OCI-LY1 (cell line): Measurements from ENCODE around the gene SOX15.
A peak's percentile ranks its signal among the peaks of the same experiment; 100 is the strongest.

Experiments
- H2AFZ ChIP-seq: fragments of 200-600 bp; sonication (generic), shearing (Covaris generic); 2 replicates; pipeline ENCODE4 v1.6.0; 2014; ENCODE audit warnings: antibody characterized with exemption, mild to moderate bottlenecking, low read length
- H3F3A ChIP-seq: fragments of 200-600 bp; sonication (generic), shearing (Covaris generic); 2 replicates; pipeline ENCODE4 v1.6.0; 2014; ENCODE audit warnings: mild to moderate bottlenecking, antibody characterized with exemption, low read length, moderate library complexity; ENCODE audit not compliant: insufficient read depth
- H3K27ac ChIP-seq: fragments of 200-600 bp; sonication (generic); 2 replicates; pipeline ENCODE4 v1.5.1; 2014; ENCODE audit warnings: low read length, mixed run types, mild to moderate bottlenecking, low read depth; ENCODE audit not compliant: poor library complexity, severe bottlenecking
- H3K27me3 ChIP-seq: fragments of 200-600 bp; sonication (generic); 2 replicates; pipeline ENCODE4 v1.6.0; 2014; ENCODE audit warnings: antibody characterized with exemption, mild to moderate bottlenecking, low read length, moderate library complexity; ENCODE audit not compliant: insufficient read depth
- H3K36me3 ChIP-seq: fragments of 200-600 bp; sonication (generic); 2 replicates; pipeline ENCODE4 v1.6.1; 2014; ENCODE audit warnings: mild to moderate bottlenecking, antibody characterized with exemption, low read length, moderate library complexity, mixed read lengths; ENCODE audit not compliant: insufficient read depth
- H3K4me1 ChIP-seq: fragments of 200-600 bp; sonication (generic); 2 replicates; pipeline ENCODE4 v1.5.1; 2014; ENCODE audit warnings: mild to moderate bottlenecking, low read length, moderate library complexity; ENCODE audit not compliant: insufficient read depth, severe bottlenecking
- H3K4me2 ChIP-seq: fragments of 200-600 bp; sonication (generic), shearing (Covaris generic); 2 replicates; pipeline ENCODE4 v1.6.1; 2014; ENCODE audit warnings: low read length
- H3K4me3 ChIP-seq: fragments of 200-600 bp; sonication (generic); 2 replicates; pipeline ENCODE4 v1.5.1; 2014; ENCODE audit warnings: low read length, low read depth, mild to moderate bottlenecking, mixed read lengths; ENCODE audit not compliant: poor library complexity, severe bottlenecking
- H3K79me2 ChIP-seq: fragments of 200-600 bp; shearing (Covaris generic); 2 replicates; pipeline ENCODE4 v1.6.1; 2016; ENCODE audit warnings: mixed run types, low read length, mixed read lengths; ENCODE audit not compliant: insufficient read depth
- H3K9ac ChIP-seq: fragments of 200-600 bp; sonication (generic), shearing (Covaris generic); 2 replicates; pipeline ENCODE4 v1.6.1; 2014; ENCODE audit warnings: mild to moderate bottlenecking, low read length, mixed read lengths
- H3K9me2 ChIP-seq: fragments of 200-600 bp; sonication (generic), shearing (Covaris generic); 2 replicates; pipeline ENCODE4 v1.6.1; 2014; ENCODE audit warnings: low read depth, mild to moderate bottlenecking, low read length, mixed read lengths
- H3K9me3 ChIP-seq: fragments of 200-600 bp; shearing (Covaris generic); 2 replicates; pipeline ENCODE4 v1.6.1; 2014; ENCODE audit warnings: low read length, mixed read lengths
- H4K20me1 ChIP-seq: fragments of 200-600 bp; sonication (generic), shearing (Covaris generic); 2 replicates; pipeline ENCODE4 v1.6.0; 2016; ENCODE audit warnings: mild to moderate bottlenecking, low read length; ENCODE audit not compliant: insufficient read depth
- CTCF ChIP-seq: fragments of 200-600 bp; sonication (generic), shearing (Covaris generic); IDR thresholded peaks from 2 replicates; pipeline ENCODE4 v1.5.1; 2017; ENCODE audit warnings: mild to moderate bottlenecking, antibody characterized with exemption, low read length, moderate library complexity, mixed read lengths
- EZH2 ChIP-seq: fragments of 200-600 bp; sonication (generic), shearing (Covaris generic); IDR thresholded peaks from 2 replicates; pipeline ENCODE4 v1.8.0; 2017; ENCODE audit warnings: borderline replicate concordance, mixed run types, mild to moderate bottlenecking, antibody characterized with exemption, low read length, moderate library complexity, mixed read lengths

Gene SOX15

DNA sequence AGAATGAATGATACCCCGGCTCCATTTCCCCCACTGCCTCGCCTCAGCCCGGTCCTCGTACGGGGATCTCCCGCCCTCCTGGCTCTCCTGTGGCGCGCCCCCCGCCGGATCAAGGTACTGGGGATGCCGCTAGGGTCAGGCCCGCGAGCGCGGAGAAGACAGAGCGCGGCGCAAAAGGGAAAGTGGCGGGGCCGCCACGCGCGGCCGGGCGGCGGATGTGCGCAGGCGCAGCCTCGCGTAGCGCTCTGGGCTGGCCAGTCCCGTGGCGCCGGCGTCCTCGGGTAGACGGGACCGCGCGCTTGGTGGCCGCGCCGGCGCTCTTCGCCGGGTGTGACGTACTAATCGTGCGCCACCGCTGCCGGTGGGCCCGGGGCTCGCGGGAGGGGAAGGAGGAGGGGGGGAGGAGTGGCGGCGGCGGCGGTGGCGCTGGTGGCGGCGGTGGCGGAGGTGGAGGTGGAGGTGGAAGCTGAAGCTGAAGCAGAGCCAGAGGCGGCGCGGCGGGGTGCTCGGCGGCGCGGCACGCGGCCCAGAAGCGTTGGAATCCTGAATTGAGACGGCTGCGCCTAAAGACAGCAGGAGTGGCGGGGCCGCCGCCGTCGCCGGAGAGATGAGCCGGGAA, 28.2 kb downstream of the SOX15 start, which contains the start of gene SENP3:
Gene SENP3 (plus strand): TSS at position 331 of the 619 bp plus-strand sequence. CDS start 1,158 bp downstream, outside the sequence.
- no peaks in the 10 kb centered on the region for H3K9me2 ChIP-seq
- peak within 1 kb of the TSS; percentile 89 for H3K4me2 ChIP-seq
- H3K9ac ChIP-seq, result peak within 1 kb of the TSS; percentile 93
- peak within 1 kb of the TSS; percentile 72 for H3K27ac ChIP-seq
- peak within 1 kb of the TSS; percentile 77 for H3K4me3 ChIP-seq
- peaks cover 9% of the 10 kb centered on the region; the same call in 1 of the 2 replicates for H3K79me2 ChIP-seq
- H3K27me3 ChIP-seq, result peaks cover 8% of the 10 kb centered on the region; the same call in 1 of the 2 replicates
- no peaks in the 10 kb centered on the region for H4K20me1 ChIP-seq
- TF ChIP-seq EZH2, result no peak
- no peak for TF ChIP-seq CTCF
- H3F3A ChIP-seq, result no peaks in the 10 kb centered on the region
- H3K36me3 ChIP-seq, result peaks cover 34% of the 10 kb centered on the region
- H2AFZ ChIP-seq, result 0 out of 2 replicates have a peak within 1 kb of the TSS, but pooled peaks have one; percentile 21
- peaks cover 34% of the 10 kb centered on the region for H3K4me1 ChIP-seq
- no peaks in the 10 kb centered on the region for H3K9me3 ChIP-seq

- Histone ChIP-seq H3K4me1 (peaks cover 34% of the 10 kb centered on the region), H3K36me3 (peaks cover 29% of the 10 kb centered on the region), H3K27ac (peak overlapping the region; percentile 72), H3K4me3 (peak overlapping the region; percentile 77), H3F3A (no peaks in the 10 kb centered on the region), H3K9me2 (no peaks in the 10 kb centered on the region), H3K9me3 (no peaks in the 10 kb centered on the region), H3K79me2 (peaks cover 9% of the 10 kb centered on the region; the same call in 1 of the 2 replicates), H4K20me1 (no peaks in the 10 kb centered on the region), H2AFZ (0 out of 2 replicates have a peak overlapping the region, but pooled peaks have one; percentile 21), H3K27me3 (peaks cover 8% of the 10 kb centered on the region; the same call in 1 of the 2 replicates), H3K4me2 (peak overlapping the region; percentile 89), H3K9ac (peak overlapping the region; percentile 93)
- TF ChIP-seq EZH2 (no peak), CTCF (peak; percentile 67)
Measured at GRCh38 chr17:7561028-7561575, 28.8 kb downstream of the SOX15 start.

GRCh38 chr17:7560172-7561027, 29.5 kb downstream of the SOX15 start:
- peak; percentile 58 for TF ChIP-seq CTCF
- no peak for TF ChIP-seq EZH2
- Histone ChIP-seq H3K27ac (no peak overlapping the region), H3K27me3 (peaks cover 8% of the 10 kb centered on the region; the same call in 1 of the 2 replicates), H3K4me3 (peak overlapping the region; percentile 77), H4K20me1 (no peaks in the 10 kb centered on the region), H3K9me3 (no peaks in the 10 kb centered on the region), H3K9me2 (no peaks in the 10 kb centered on the region), H3F3A (no peaks in the 10 kb centered on the region), H2AFZ (no peak overlapping the region), H3K79me2 (peaks cover 9% of the 10 kb centered on the region; the same call in 1 of the 2 replicates), H3K4me1 (peaks cover 34% of the 10 kb centered on the region), H3K36me3 (peaks cover 22% of the 10 kb centered on the region), H3K4me2 (peak overlapping the region; percentile 89), H3K9ac (peak overlapping the region; percentile 93; the same call in 1 of the 2 replicates)
